IPS DF 19.7 (cell line): ENCODE results near the gene COIL.

Experiments used
- DNase-seq: peaks from one replicate; pipeline ENCODE4 v3.0.0-alpha.2; 2013; ENCODE audit warnings: low read depth, low spot score

COIL gene

GRCh38 chr17:56936697-56937322, 24.0 kb downstream of the COIL start:
- no peak for DNase-seq

GRCh38 chr17:56935461-56935860, 25.4 kb downstream of the COIL start:
- DNase-seq: no peak

- DNase-seq: no peak
Observed at GRCh38 chr17:56934280-56934679, 26.6 kb downstream of the COIL start.

- DNase-seq: no peak
Observed at GRCh38 chr17:56933868-56934267, 27.0 kb downstream of the COIL start.

GRCh38 chr17:56933151-56933745, 27.6 kb downstream of the COIL start:
- DNase-seq: no peak

GRCh38 chr17:56930739-56931337, 30.0 kb downstream of the COIL start:
- no peak for DNase-seq

- DNase-seq: no peak
Observed at GRCh38 chr17:56929362-56929969, 31.4 kb downstream of the COIL start.

- DNase-seq: no peak
Observed at GRCh38 chr17:56928586-56928985, 32.3 kb downstream of the COIL start.

- no peak for DNase-seq
Observed at GRCh38 chr17:56926704-56927103, 34.1 kb downstream of the COIL start.

GRCh38 chr17:56926270-56926669, 34.6 kb downstream of the COIL start:
- DNase-seq: no peak

GRCh38 chr17:56925088-56925487, 35.8 kb downstream of the COIL start:
- no peak for DNase-seq

- DNase-seq: no peak
Observed at GRCh38 chr17:56919717-56920116, 41.1 kb downstream of the COIL start.

- no peak for DNase-seq
Observed at GRCh38 chr17:56918916-56919315, 41.9 kb downstream of the COIL start.

- no peak for DNase-seq
Observed at GRCh38 chr17:56917559-56918296, 43.1 kb downstream of the COIL start.

- DNase-seq: no peak
Observed at GRCh38 chr17:56914581-56915273, 46.1 kb downstream of the COIL start.

GRCh38 chr17:56913867-56914580, 46.8 kb downstream of the COIL start, which contains the start of gene TRIM25:
TSS of gene TRIM25 (minus strand) at chr17:56914049. CDS start at chr17:56913988, 61 bp downstream.
- DNase-seq: peak; percentile 38

GRCh38 chr17:56913353-56913866, 47.4 kb downstream of the COIL start:
- no peak for DNase-seq

- no peak for DNase-seq
Observed at GRCh38 chr17:56913000-56913311, 47.9 kb downstream of the COIL start.

- DNase-seq: no peak
Observed at GRCh38 chr17:56912105-56912999, 48.5 kb downstream of the COIL start.
